HepG2 (cell line): ENCODE measurements around the gene RNF5. TPM values are rescaled to one million over a fixed set of nuclear protein-coding genes. Genes with fewer than 3 reads are reported as not detected.

ENCODE experiments used
- CBX2 ChIP-seq, 2 experiments: fragments of 200-600 bp in 1 of 2; sonication (generic); formaldehyde crosslinking in 1 of 2; IDR thresholded peaks; 2 replicates each; pipeline versions ENCODE4 v1.7.0 to v1.8.1; 2018 to 2022; ENCODE audit warnings: low read depth in 2 of 2, low read length in 1 of 2, mild to moderate bottlenecking in 1 of 2, missing genetic modification reagents in 1 of 2
- DPF2 ChIP-seq: sonication (generic); formaldehyde crosslinking; IDR thresholded peaks from 2 replicates; pipeline ENCODE4 v1.4.0; 2020; ENCODE audit warnings: mild to moderate bottlenecking, low read depth, missing genetic modification reagents, borderline replicate concordance
- FOSL1 ChIP-seq: sonication (generic); formaldehyde crosslinking; IDR thresholded peaks from 2 replicates; pipeline ENCODE4 v1.9.0; 2021; ENCODE audit warnings: missing genetic modification reagents, borderline replicate concordance
- ISX ChIP-seq: sonication (generic); formaldehyde crosslinking; conservative IDR thresholded peaks from 2 replicates; pipeline ENCODE4 v1.5.0; 2020; ENCODE audit warnings: missing genetic modification reagents
- KLF6 ChIP-seq: IDR thresholded peaks from 2 replicates; pipeline ENCODE4 v1.8.0; 2016; ENCODE audit warnings: missing biosample characterization, missing genetic modification reagents
- STAT5B ChIP-seq: sonication (generic); formaldehyde crosslinking; IDR thresholded peaks from 2 replicates; pipeline ENCODE4 v1.4.0; 2020; ENCODE audit warnings: missing genetic modification reagents
- YEATS4 ChIP-seq: sonication (generic); formaldehyde crosslinking; IDR thresholded peaks from 2 replicates; pipeline ENCODE4 v1.4.0; 2020; ENCODE audit warnings: missing genetic modification reagents, borderline replicate concordance
- ZNF572 ChIP-seq: sonication (generic); formaldehyde crosslinking; IDR thresholded peaks from 2 replicates; pipeline ENCODE4 v1.5.1; 2020; ENCODE audit warnings: mild to moderate bottlenecking, missing genetic modification reagents
- ZNF747 ChIP-seq: sonication (generic); formaldehyde crosslinking; IDR thresholded peaks from 2 replicates; pipeline ENCODE4 v1.8.1; 2023; ENCODE audit warnings: missing genetic modification reagents, mild to moderate bottlenecking, borderline replicate concordance
- polyA plus RNA-seq, 8 experiments: library from polyadenylated mRNA; depleted of rRNA in 3 of 8; stranded (reverse) in 7 of 8; unstranded in 1 of 8; fragments of >200 nt; fragmentation: Illumina TruSeq in 4 of 8; extraction: Trizol in 4 of 8; gene quantifications; 2 replicates each; pipeline versions ENCODE4 v1.2.1 to v1.2.3, GENCODE V29; 2011 to 2016; ENCODE audit warnings: low read depth in 4 of 8, missing spikeins in 1 of 8, mixed read lengths in 1 of 8; ENCODE audit not compliant: insufficient read depth in 1 of 8
- total RNA-seq, 5 experiments: library from RNA; depleted of rRNA; stranded (reverse); fragments of >200 nt; fragmentation: Illumina TruSeq; extraction: Trizol; gene quantifications; 2 replicates each; pipeline ENCODE4 v1.2.3, GENCODE V29; 2016; ENCODE audit warnings: low read depth in 1 of 5
- TF ChIP-seq, protein P1 (sequence below): sonication (generic); formaldehyde crosslinking; IDR thresholded peaks from 2 replicates; pipeline ENCODE4 v1.4.0; 2020; ENCODE audit warnings: mild to moderate bottlenecking, missing genetic modification reagents, borderline replicate concordance
- TF ChIP-seq, protein P2 (sequence below): sonication (generic); formaldehyde crosslinking; IDR thresholded peaks from 2 replicates; pipeline ENCODE4 v1.4.0; 2020; ENCODE audit warnings: missing genetic modification reagents
- TF ChIP-seq, protein P3 (sequence below): sonication (generic); formaldehyde crosslinking; IDR thresholded peaks from 2 replicates; pipeline ENCODE4 v1.5.0; 2020; ENCODE audit warnings: missing genetic modification reagents
- TF ChIP-seq, protein P4 (sequence below): sonication (generic); formaldehyde crosslinking; IDR thresholded peaks from 2 replicates; pipeline ENCODE4 v1.8.1; 2023; ENCODE audit warnings: mild to moderate bottlenecking, moderate library complexity, missing genetic modification reagents
- TF ChIP-seq, protein P5 (sequence below): sonication (generic); formaldehyde crosslinking; IDR thresholded peaks from 2 replicates; pipeline ENCODE4 v1.4.0; 2020; ENCODE audit warnings: missing genetic modification reagents, mild to moderate bottlenecking, borderline replicate concordance
- TF ChIP-seq, protein P6 (sequence below): IDR thresholded peaks from 2 replicates; pipeline ENCODE4 v1.6.1; 2018; ENCODE audit warnings: missing genetic modification reagents, mild to moderate bottlenecking, missing compliant biosample characterization

RNF5 gene
- total and polyA plus RNA-seq, 2 of the 13 experiments (the other 11 are each of a cell fraction or from before 2014, with no cell fraction given), result 98.0 to 131 TPM

DNA sequence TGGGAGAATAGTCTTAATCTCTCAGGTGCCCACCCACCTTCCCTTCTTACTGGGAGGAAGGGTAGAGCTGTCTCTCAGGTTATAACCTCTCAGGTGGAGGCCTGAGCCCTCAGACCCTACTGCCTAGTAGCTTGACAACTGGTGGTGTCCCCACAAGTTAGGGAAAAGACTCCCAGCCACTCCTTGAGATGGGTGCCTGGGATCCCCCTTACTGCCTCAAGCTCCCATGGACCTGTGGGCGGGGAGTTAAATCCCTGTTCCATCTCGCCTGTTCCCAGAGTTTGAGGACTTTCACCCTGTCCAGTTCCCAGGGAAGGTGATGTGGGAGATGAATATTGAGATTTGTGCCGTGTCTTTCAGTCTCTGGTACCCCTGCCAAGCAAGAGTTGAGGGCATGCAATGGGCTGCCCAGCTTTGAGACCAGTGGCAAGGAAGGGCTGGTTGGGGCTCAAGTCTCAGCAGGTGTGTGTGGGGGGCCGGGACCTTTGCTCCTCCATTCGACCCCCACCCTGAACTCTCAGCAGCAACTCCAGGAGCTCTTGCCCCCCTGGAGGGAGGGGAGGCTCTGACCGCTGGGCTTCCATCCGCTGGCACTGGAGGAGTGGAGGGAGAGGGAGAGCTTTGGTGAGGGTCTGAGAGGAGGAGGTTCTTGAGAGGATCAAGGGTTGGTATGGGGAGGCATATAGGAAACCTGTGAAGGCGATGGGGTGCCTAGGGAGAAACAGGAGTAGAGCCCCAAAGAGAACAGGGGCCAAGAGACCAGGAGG lies 12.9 kb downstream of the RNF5 start (continued):
- TF ChIP-seq, protein P1, sequence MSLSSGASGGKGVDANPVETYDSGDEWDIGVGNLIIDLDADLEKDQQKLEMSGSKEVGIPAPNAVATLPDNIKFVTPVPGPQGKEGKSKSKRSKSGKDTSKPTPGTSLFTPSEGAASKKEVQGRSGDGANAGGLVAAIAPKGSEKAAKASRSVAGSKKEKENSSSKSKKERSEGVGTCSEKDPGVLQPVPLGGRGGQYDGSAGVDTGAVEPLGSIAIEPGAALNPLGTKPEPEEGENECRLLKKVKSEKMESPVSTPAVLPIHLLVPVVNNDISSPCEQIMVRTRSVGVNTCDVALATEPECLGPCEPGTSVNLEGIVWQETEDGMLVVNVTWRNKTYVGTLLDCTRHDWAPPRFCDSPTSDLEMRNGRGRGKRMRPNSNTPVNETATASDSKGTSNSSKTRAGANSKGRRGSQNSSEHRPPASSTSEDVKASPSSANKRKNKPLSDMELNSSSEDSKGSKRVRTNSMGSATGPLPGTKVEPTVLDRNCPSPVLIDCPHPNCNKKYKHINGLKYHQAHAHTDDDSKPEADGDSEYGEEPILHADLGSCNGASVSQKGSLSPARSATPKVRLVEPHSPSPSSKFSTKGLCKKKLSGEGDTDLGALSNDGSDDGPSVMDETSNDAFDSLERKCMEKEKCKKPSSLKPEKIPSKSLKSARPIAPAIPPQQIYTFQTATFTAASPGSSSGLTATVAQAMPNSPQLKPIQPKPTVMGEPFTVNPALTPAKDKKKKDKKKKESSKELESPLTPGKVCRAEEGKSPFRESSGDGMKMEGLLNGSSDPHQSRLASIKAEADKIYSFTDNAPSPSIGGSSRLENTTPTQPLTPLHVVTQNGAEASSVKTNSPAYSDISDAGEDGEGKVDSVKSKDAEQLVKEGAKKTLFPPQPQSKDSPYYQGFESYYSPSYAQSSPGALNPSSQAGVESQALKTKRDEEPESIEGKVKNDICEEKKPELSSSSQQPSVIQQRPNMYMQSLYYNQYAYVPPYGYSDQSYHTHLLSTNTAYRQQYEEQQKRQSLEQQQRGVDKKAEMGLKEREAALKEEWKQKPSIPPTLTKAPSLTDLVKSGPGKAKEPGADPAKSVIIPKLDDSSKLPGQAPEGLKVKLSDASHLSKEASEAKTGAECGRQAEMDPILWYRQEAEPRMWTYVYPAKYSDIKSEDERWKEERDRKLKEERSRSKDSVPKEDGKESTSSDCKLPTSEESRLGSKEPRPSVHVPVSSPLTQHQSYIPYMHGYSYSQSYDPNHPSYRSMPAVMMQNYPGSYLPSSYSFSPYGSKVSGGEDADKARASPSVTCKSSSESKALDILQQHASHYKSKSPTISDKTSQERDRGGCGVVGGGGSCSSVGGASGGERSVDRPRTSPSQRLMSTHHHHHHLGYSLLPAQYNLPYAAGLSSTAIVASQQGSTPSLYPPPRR (CRISPR knock-in tag), result no peak
- TF ChIP-seq KLF6 (0 out of 2 replicates have a peak, but pooled peaks have one; percentile 9), ZNF572 (0 out of 2 replicates have a peak, but pooled peaks have one; percentile 82), CBX2 (IDR thresholded peaks at IDR 0.05; ENCODE audit: low read depth, low read length) (no peak), CBX2 (CRISPR knock-in tag; IDR thresholded peaks at IDR 0.05; ENCODE audit: low read depth) (no peak), STAT5B (no peak), FOSL1 (CRISPR knock-in tag) (no peak), DPF2 (CRISPR knock-in tag) (0 out of 2 replicates have a peak, but pooled peaks have one; percentile 5), ISX (CRISPR knock-in tag) (no peak), ZNF747 (CRISPR knock-in tag) (0 out of 2 replicates have a peak, but pooled peaks have one; percentile 5), YEATS4 (no peak)
- TF ChIP-seq, protein P2, sequence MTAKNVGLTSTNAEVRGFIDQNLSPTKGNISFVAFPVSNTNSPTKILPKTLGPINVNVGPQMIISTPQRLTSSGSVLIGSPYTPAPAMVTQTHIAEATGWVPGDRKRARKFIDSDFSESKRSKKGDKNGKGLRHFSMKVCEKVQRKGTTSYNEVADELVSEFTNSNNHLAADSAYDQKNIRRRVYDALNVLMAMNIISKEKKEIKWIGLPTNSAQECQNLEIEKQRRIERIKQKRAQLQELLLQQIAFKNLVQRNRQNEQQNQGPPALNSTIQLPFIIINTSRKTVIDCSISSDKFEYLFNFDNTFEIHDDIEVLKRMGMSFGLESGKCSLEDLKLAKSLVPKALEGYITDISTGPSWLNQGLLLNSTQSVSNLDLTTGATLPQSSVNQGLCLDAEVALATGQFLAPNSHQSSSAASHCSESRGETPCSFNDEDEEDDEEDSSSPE (CRISPR knock-in tag), result no peak
- TF ChIP-seq, protein P3, sequence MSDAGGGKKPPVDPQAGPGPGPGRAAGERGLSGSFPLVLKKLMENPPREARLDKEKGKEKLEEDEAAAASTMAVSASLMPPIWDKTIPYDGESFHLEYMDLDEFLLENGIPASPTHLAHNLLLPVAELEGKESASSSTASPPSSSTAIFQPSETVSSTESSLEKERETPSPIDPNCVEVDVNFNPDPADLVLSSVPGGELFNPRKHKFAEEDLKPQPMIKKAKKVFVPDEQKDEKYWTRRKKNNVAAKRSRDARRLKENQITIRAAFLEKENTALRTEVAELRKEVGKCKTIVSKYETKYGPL (CRISPR knock-in tag), result no peak
- TF ChIP-seq, protein P4, sequence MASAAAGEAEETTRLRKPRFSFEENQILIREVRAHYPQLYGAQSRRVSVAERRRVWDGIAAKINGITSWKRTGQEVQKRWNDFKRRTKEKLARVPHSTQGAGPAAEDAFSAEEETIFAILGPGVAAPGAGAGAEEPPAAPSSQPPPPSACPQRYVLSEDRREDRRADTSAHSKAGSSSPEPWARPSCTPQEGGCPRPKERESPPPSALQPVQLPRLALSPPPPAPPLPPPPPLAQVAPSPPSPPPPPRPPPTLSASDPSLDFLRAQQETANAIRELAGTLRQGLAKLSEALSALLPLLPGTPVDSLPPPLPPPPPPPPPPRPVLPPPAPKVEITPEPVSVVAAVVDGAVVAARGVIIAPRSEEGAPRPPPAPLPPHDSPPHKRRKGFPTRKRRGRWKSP, result 0 out of 2 replicates have a peak, but pooled peaks have one; percentile 2
- TF ChIP-seq, protein P5, sequence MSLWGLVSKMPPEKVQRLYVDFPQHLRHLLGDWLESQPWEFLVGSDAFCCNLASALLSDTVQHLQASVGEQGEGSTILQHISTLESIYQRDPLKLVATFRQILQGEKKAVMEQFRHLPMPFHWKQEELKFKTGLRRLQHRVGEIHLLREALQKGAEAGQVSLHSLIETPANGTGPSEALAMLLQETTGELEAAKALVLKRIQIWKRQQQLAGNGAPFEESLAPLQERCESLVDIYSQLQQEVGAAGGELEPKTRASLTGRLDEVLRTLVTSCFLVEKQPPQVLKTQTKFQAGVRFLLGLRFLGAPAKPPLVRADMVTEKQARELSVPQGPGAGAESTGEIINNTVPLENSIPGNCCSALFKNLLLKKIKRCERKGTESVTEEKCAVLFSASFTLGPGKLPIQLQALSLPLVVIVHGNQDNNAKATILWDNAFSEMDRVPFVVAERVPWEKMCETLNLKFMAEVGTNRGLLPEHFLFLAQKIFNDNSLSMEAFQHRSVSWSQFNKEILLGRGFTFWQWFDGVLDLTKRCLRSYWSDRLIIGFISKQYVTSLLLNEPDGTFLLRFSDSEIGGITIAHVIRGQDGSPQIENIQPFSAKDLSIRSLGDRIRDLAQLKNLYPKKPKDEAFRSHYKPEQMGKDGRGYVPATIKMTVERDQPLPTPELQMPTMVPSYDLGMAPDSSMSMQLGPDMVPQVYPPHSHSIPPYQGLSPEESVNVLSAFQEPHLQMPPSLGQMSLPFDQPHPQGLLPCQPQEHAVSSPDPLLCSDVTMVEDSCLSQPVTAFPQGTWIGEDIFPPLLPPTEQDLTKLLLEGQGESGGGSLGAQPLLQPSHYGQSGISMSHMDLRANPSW (CRISPR knock-in tag), result no peak
- TF ChIP-seq, protein P6, sequence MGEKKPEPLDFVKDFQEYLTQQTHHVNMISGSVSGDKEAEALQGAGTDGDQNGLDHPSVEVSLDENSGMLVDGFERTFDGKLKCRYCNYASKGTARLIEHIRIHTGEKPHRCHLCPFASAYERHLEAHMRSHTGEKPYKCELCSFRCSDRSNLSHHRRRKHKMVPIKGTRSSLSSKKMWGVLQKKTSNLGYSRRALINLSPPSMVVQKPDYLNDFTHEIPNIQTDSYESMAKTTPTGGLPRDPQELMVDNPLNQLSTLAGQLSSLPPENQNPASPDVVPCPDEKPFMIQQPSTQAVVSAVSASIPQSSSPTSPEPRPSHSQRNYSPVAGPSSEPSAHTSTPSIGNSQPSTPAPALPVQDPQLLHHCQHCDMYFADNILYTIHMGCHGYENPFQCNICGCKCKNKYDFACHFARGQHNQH (CRISPR knock-in tag), result no peak
